GM18505 (cell line): Measurements from ENCODE around the gene GZF1.
"Not testable (repeated sequence)": the region's sequence is repeated elsewhere in the genome, so short reads cannot be mapped to it uniquely, and the experiment has no call there.

ENCODE experiments used
- ATAC-seq: cut with Tn5 transposase; IDR thresholded peaks from one replicate; pipeline ENCODE4 v1.9.1; 2021; ENCODE audit not compliant: unreplicated experiment
- POLR2A ChIP-seq: IDR thresholded peaks from 4 replicates; pipeline ENCODE4 v1.6.1; 2011; ENCODE audit warnings: borderline replicate concordance; ENCODE audit not compliant: insufficient read depth, insufficient read length; ENCODE audit errors: extremely low read depth

Gene GZF1

DNA sequence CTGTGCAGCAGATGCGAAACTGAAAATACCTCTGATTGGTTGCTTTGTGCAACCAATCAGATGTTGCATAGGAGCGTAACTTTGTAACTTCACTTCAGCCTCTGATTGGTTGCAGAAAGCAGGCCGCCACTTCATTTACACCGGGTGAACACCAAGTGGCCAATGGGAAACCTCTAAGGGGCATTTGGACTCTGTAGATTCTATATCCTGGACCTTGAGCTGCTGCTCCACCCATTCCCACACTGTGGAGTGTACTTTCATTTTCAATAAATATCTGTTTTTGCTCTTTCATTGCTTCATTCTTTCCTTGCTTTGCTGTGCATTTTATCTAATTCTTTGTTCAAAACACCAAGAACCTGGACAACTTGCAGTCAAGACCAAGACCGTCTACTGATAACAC lies 25.5 kb upstream of the GZF1 start:
- no peak for ATAC-seq
- no peak for TF ChIP-seq POLR2A

DNA sequence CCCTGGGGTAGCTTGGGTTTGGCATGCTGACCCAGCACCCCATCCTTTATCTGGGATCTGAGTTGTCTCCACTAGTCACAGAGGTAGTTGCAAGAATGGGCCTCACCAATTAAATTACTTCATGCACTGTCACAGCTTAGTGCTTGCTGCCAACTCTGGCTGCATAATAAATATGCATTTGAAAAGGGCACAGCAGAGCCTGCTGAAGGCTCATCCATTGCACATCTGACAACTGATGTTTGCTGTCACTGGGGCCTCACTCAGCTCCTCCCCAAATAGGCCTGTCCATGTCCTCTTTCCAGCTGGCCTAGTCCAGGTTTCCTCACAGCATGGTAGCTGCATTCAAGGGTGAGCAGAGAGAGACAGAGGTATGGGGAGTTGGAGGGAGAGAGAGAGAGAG lies 24.7 kb upstream of the GZF1 start:
- TF ChIP-seq POLR2A, result no peak
- no peak for ATAC-seq

DNA sequence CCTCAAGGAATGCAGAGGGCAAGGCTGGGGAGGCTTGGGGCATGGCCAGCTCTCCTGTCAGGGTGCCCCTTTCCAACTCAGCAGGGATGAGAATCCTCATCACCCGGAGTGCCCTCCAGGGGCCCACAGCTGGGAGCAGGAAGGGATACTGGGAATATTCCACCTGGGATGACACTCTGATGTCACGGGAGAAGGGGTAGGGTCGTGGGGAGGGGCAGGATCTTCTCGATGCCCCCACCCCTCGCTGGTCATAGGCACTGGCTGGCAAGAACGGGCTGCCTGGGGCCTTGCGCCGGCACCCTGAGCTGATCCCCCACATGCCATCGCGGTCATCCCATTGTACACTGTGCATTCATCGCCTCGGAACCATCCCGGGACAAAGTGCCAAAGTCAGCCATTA lies 22.0 kb upstream of the GZF1 start:
- ATAC-seq, result no peak
- no peak for TF ChIP-seq POLR2A

DNA sequence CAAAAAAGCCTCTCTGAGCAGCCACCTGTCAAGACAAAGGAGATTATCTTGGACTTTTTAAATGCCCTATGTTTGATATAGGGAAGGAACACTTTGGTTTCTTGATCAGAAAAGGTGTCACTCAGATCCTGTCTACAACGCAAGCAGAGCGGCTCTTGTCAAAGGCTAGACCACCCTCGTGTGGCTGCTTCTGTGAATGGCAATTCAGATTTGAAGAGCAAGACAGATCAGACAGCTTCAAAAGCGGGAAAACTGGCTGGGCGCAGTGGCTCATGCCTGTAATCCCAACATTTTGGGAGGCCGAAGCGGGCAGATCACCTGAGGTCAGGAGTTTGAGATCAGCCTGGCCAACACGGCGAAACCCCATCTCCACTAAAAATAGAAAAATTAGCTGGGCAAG lies 21.5 kb upstream of the GZF1 start:
- no peak for TF ChIP-seq POLR2A
- no peak for ATAC-seq

DNA sequence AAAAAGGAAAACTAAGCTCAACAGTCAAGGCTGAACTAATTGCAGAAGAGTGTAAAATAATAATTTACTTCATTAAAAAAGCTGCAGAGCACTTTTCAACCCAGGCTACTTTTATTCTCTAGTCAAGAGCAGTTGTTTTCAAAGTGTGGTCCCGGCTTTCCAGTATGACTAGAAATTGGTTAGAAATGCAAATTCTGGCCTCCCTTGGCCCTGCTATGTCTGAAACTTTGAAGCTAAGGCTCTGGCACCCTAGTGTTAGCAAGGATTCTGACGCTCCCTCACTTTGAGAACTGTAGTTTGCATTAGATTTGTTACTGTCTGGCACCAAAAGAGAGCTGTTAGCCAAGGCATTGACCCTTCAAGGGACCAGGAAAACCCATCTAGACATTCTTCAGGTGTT lies 20.9 kb upstream of the GZF1 start:
- ATAC-seq, result no peak
- no peak for TF ChIP-seq POLR2A

DNA sequence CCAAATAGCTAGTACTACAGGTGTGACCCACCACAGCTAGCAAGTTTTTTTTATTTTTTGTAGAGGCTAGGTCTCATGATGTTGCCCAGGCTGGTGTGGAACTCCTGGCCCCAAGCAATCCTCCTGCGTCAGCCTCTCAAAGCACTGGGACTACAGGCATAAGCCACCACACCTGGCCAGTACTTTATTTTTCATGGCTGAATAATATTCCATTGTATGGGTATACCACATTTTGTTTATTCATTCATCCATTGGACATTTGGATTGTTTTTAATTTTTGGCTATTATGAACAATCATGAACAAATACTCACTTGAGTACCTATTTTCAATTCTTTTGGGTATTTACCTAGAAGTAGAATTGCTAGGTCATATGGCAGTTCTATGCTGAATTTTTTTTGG lies 18.4 kb upstream of the GZF1 start:
- no peak for TF ChIP-seq POLR2A

DNA sequence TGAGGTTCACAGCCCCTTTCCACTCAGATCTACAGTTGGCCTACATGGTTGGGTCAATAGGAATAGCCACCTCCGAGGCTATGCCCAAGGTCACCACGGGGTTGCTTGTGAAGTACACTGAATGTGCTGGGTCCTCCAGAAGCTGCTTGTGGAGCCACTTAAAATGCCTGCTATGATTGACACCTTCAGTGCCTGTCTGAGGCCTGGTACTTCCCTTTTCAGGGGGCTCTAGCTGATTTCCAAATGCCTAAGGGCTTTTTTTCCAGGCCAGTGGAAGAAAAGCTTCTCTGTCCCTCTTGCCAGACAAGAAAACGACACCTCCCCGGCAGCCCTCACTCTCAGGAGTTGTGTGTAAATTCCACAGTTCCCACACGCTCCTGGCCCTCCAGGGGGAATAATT lies 17.6 kb upstream of the GZF1 start:
- no peak for ATAC-seq
- no peak for TF ChIP-seq POLR2A

More for the DNA sequence above, 18.4 kb upstream of the GZF1 start:
- ATAC-seq, result no peak

DNA sequence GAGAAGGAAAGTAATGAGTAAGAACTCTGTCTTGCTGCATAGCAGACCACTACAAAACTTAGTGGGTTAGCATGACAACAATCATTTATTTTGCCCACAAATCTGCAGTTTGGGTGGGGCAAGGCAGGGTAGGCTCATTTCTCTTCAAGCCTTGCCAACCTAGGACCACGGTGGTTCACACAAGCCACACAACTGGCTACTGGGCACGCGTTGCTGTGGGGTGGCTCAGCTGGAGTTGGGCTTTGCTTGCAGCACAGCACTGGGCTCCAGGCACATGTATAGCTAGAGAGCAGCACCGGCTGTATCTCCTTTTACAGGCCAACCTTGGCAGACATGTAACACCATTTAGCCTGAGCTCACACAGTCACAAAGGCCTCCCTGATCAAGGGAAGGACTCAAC lies 16.0 kb upstream of the GZF1 start:
- TF ChIP-seq POLR2A, result no peak
- ATAC-seq, result no peak

DNA sequence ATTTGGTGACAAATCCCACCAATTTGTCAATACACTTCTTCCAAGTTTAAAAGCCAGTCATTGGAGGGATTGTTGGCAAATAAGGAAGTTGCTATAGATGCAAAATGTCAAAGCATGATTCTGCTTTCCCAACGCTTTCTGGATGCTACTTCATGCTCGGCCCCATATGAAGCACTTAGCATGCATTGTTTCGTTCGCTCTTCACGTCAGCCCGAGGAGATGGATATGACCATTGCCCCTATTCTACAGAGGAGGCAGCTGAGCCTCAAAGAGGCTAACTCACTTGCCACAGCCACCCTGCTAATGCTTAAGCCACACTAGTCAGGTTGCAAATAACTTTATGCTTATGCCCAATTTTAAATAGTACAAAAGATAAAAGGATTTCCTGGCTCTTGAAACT lies 14.2 kb upstream of the GZF1 start:
- no peak for ATAC-seq
- no peak for TF ChIP-seq POLR2A

DNA sequence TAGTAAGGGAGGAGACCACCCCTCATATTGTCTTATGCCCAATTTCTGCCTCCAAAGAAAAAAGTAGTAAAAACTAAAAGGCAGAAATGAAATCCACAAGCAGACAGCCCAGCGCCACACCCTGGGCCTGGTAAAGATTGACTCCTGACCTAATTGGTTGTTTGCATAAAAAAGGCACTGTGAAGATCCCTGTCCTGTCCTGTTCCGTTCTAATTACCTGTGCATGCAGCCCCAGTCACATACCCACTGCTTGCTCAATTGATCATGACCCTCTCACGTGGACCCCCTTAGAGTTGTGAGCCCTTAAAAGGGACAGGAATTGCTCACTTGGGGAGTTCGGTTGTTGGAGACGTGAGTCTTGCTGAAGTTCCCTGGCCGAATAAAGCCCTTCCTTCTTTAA lies 13.5 kb upstream of the GZF1 start:
- not testable (repeated sequence) for ATAC-seq

DNA sequence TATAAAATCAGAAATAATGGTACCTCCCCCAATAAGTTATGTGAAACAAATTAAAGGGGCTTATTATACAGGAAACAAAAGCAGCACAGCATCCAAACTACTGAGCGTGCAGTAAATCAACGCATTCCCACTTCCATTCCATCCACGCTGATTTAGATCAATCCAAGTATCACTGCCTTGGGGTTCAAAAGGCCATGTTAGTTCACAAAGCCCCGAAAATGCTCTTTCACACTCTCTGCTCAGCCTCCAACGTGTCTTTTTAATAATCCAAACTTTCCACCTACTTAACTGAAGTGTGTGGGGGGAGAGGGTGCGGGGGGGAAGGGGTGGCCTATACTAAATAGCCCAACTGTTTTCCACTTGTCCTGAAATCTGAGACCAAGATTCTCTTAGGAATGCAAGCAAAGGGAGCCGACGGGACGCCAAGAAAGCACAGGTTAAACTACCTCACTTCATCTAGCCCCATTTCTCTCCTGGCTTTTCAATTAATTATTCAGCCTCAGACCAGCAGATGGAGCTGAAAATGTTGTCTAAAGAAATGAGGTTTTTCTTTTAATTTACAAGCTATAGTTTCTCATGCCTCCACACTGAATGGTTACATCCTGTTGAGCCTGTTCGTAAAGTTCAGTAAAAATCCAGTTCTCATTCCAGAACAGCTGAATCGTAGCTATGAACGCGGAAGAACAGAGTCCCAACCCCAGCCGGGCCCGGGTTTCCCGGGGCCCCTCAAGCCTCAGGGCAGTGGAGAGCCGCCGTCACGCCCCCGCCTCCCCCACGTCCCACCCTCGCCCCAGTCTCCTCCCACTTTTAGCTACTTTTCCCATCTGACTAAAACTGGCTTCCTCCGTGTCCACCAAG lies 12.4 kb upstream of the GZF1 start:
- peak; percentile 45 for ATAC-seq
- no peak for TF ChIP-seq POLR2A

DNA sequence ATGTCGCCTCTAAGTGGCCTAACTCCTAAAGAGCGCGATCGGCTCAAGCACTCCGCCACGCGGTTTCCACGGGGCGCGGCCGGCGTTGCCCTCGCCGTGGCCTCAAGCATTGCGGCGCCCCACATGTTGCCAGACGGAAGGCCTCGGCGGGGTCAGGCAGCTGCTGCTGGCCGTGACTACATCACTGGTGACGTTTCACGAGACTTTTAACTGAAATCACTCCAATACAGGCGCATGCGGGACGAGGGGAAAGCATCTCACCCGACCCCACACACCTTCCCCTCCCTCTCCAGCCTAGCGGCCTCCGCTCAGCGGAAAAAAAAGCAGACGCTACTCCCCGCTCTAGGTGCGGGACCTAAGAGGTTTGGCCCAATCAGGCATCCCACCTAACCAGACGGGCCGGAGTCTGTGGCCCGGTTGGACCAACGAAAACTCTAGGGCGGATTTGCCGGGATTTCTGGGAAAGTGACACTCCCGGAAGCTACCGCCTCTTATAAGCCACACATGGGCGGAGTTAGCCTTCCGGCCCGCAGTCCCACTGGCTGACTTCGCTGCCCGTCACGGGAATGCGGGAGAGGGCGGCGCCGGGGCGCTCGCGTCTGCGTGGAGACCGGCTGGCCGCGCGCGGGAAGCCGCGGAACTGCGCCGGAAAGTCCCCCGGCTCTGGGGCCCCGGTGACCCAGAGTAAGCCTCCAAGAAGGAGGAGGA lies 11.6 kb upstream of the GZF1 start, which contains the start of gene NXT1:
Gene NXT1, plus strand, starts transcription at position 596 of the 708 bp plus-strand sequence. CDS start 3,251 bp downstream, outside the sequence.
- ATAC-seq, result peak; percentile 82
- TF ChIP-seq POLR2A, result peak; percentile 79

DNA sequence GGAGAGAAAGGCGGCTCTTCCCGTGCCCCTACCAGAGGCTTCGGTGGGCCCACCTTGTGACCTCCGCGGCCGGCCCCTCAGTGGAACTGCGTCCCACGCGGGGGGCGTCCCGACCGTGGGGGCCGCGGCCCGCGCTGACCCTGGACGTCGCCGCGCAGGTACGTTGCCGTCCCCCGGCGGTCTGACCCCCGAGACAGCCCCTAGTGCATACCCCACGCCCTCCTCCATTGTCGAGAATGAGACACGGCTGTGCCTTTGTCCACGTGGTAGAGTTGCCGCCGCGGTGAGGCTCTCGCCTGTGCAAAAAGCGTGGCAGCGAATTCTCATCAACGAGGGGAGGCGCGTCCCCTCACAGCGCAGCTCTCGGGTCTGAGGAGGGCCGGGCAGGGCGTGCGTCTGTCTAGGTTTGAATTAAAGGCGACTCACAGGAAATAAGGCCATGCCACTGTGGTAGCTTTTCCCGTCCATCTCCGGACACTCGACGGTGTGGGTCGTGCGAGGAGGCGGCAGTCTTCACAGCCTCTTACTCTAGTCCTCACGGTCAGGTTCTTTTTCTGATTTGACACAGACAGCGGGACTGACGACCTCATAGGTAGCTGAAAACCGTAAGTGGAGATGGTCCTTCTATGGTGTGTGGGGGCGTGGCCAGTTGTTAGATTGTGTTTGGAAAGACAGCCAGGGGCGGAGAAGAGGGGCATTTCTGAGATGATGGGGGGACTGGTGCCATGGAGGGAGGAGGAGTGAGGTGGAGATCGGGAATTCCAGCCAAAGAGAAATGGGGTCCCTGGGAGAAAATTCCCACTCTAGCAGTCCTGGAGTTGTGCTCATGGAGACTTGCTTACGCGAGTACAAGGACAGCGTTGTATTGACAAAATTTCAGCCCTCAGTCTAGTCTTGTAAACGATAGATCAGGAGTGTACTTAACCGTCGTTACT lies 10.8 kb upstream of the GZF1 start:
- peak; percentile 6 for TF ChIP-seq POLR2A
- ATAC-seq, result peak; percentile 20
